Measurements from ENCODE around the gene COL18A1.

DNA sequence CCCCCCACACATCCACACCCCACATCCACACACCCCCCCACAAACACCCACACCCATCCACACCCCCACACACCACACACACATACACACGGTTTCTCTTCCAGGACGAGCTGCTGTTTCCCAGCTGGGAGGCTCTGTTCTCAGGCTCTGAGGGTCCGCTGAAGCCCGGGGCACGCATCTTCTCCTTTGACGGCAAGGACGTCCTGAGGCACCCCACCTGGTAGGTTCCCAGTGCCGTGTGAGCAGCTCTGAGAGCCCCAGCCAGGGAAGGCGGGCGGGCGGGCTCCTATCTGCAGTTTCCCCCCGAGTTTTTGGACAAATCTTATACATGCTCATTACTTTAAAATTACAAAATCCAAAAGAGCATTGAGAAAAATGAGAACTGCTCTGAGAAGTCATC, 106.0 kb downstream of the COL18A1 start:
- TF ChIP-seq, protein P1, sequence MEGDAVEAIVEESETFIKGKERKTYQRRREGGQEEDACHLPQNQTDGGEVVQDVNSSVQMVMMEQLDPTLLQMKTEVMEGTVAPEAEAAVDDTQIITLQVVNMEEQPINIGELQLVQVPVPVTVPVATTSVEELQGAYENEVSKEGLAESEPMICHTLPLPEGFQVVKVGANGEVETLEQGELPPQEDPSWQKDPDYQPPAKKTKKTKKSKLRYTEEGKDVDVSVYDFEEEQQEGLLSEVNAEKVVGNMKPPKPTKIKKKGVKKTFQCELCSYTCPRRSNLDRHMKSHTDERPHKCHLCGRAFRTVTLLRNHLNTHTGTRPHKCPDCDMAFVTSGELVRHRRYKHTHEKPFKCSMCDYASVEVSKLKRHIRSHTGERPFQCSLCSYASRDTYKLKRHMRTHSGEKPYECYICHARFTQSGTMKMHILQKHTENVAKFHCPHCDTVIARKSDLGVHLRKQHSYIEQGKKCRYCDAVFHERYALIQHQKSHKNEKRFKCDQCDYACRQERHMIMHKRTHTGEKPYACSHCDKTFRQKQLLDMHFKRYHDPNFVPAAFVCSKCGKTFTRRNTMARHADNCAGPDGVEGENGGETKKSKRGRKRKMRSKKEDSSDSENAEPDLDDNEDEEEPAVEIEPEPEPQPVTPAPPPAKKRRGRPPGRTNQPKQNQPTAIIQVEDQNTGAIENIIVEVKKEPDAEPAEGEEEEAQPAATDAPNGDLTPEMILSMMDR (IDR thresholded peaks at IDR 0.05; ENCODE audit: borderline replicate concordance, extremely low read depth, low read length, poor library complexity, severe bottlenecking), result no peak
- no peak for TF ChIP-seq EZH2 (IDR thresholded peaks at IDR 0.05; ENCODE audit: borderline replicate concordance, low read depth, low read length, severe bottlenecking)
